KOPT-K1 (cell line): ENCODE results near the gene PDE2A.

Experiments
- H3K27ac ChIP-seq: fragments of 200-600 bp; sonication (generic); 2 replicates; pipeline ENCODE4 v1.5.1; 2016; ENCODE audit warnings: antibody characterized with exemption, mild to moderate bottlenecking, low read depth, low read length; ENCODE audit not compliant: poor library complexity, severe bottlenecking
- H3K36me3 ChIP-seq: fragments of 200-600 bp; sonication (generic); 2 replicates; pipeline ENCODE4 v1.5.1; 2017; ENCODE audit warnings: antibody characterized with exemption, mild to moderate bottlenecking, low read length, moderate library complexity; ENCODE audit not compliant: insufficient read depth
- H3K9me3 ChIP-seq: fragments of 200-600 bp; sonication (generic); 2 replicates; pipeline ENCODE4 v1.5.1; 2017; ENCODE audit warnings: antibody characterized with exemption, low read length, mild to moderate bottlenecking; ENCODE audit not compliant: insufficient read depth, poor library complexity, severe bottlenecking

The PDE2A gene

DNA sequence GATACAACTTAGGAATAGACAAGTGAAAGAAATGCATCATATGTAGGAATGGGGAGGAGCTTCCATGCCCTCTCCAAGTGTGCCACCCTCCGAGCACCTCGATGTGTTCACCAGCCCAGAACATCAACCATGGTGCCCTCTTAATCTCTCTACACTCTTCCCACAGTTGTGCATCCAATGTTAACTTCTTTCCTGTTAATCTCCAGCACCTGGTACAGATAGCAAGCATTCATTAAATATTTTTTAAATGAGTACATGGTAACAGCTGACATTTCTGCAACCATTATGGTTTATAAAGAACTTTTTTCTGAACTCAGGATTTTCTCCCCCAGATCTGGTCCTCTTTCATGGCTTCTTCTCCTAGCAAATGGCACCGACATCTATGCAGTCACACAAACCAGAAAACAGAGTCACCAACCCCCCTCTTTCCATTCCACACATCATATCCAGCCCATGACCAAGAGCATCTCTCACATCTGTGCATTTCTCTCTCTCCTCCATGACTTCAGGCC, 121.8 kb downstream of the PDE2A start:
- no peak overlapping the region for H3K27ac ChIP-seq
- H3K9me3 ChIP-seq = no peaks in the 10 kb centered on the region
- H3K36me3 ChIP-seq = no peaks in the 10 kb centered on the region

DNA sequence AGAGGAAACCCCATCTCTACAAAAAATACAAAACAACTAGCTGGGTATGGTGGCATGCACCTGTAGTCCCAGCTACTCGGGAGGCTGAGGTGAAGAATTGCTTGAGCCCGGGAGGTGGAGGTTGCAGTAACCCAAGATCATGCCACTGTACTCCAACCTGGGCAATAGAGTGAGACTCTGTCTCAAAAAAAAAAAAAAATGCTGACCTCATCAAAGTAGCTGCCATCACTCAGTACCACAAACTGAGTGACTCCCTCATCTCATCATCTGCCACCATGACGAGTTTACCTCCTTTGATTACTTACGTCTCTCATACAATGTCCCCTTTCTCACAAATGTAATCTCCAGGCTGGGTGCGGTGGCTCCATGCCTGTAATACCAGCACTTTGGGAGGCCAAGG, 122.7 kb downstream of the PDE2A start:
- no peaks in the 10 kb centered on the region for H3K9me3 ChIP-seq
- H3K27ac ChIP-seq = no peak overlapping the region
- no peaks in the 10 kb centered on the region for H3K36me3 ChIP-seq

DNA sequence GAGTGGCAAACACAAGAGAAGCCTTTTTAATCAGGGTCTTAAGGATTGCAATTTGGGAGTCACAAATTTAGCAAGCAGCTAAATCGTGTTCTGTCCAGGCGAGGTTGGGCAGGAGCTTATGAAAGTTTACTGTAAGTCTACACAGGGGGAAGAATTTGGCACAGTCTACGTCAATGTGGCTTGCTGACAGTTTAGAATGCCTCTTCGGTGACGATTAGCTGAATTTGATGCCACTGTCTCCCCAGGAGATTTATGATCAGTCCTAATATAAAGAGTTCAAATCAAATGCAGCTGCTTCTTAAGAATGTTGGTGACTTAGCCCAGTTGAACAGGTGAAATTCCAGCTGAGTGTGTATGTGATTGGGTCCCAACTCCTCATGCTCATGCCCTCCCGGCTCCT, 125.8 kb downstream of the PDE2A start:
- Histone ChIP-seq H3K9me3 (no peaks in the 10 kb centered on the region), H3K36me3 (no peaks in the 10 kb centered on the region), H3K27ac (no peak overlapping the region)

DNA sequence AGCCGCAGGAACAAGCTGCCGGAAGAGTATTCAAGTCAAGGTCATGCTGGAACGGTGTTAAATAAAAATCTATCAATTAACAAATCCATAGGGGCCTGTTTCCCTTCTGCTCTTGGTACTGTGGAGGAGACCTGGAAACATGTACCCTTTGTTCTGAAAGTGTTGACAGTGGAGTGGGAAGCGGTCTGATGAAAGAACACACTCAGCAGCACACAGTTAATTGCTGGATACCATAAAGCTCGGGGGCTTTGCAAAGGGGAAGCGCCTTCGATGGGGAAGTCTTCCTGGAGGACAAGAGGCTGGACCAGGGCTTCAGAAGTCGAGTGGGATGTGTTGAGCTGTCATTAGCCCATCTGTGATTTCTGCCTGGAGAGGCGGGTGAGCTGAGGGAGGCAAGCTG, 127.4 kb downstream of the PDE2A start:
- no peaks in the 10 kb centered on the region for H3K36me3 ChIP-seq
- no peaks in the 10 kb centered on the region for H3K9me3 ChIP-seq
- no peak overlapping the region for H3K27ac ChIP-seq

DNA sequence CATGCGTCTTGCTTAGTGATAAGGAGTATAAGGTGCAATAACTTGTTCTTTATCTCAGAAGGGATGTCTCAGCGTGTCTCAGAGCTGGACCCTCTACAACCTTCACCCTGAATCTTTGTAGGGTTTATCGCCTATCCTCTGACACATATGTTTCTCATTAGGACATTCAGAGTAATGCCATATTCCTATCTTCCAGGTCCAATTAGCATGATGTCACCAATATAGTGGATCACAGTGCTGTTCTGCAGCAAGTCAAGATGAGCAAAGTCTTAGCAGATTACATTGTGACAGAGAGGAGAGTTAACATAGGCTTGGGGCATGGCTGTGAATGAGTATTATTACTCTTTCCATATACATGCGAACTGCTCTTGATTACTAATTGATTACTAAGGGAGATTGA, 129.6 kb downstream of the PDE2A start:
- no peaks in the 10 kb centered on the region for H3K36me3 ChIP-seq
- H3K27ac ChIP-seq = no peak overlapping the region
- H3K9me3 ChIP-seq = no peaks in the 10 kb centered on the region

DNA sequence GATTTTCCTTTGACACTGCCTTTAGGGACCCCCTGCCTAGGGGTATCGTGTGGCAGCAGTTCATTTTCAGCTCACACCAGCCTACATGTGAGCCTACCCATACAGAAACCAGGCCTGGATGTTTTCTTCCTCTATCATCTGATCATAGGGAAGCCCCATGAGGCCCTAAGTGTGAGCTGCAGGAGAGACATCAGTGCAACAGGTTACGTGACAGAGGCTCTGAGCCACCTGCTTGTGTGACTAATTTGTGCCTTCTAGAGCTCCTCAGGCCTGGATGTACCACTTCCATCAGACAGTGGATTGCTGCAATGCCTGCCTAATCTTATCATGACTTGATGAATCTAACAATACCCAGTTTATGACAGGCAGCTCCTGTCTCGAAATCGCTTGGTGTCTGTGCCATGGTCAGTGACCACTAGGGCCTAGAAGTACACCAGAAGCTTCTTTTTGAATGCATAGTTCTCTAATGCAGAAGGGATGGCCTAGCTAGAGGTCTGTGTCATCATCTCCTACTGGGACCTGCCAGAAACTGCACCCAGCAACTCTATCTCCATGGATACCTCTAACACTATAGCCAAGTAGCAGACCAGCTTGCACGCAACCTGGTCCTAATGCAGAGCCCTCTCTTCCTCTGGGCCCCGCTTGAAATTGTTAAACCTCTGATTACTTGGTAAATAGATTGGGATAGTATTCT, 130.2 kb downstream of the PDE2A start:
- Histone ChIP-seq H3K36me3 (no peaks in the 10 kb centered on the region), H3K9me3 (no peaks in the 10 kb centered on the region), H3K27ac (no peak overlapping the region)

DNA sequence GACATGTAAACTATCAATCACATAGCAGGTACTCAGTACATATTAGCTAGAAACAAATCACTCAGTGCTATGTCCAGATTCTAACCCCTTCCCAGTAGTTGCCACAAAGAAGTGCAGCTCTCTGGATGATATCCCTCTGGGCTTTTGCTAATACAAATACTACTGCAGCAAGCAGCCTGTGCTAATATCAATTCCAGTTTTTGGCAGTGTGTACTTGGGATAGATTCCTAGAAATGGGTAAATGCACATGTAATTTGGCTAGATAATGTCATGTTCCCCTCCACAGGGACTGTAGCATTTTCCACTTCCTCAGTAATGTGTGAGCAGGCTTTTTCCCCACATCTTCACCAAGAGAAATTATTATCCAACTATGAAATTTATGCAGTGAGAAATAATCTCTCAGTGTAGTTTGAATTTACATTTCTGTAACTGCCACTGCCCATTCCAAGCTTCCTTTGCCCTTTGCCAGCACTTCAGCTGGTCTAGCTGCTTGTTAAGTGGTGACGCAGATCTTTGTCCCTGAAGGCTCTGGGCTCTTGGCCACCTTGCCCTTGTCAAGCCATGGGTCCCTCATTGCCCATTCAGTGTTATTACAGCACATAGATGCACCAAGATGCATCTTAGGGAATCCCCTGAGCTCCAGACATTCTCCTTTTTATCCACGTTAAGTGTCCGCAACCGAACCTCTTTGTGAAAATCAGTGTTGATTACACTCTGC, 132.8 kb downstream of the PDE2A start:
- Histone ChIP-seq H3K9me3 (no peaks in the 10 kb centered on the region), H3K27ac (no peak overlapping the region), H3K36me3 (no peaks in the 10 kb centered on the region)

DNA sequence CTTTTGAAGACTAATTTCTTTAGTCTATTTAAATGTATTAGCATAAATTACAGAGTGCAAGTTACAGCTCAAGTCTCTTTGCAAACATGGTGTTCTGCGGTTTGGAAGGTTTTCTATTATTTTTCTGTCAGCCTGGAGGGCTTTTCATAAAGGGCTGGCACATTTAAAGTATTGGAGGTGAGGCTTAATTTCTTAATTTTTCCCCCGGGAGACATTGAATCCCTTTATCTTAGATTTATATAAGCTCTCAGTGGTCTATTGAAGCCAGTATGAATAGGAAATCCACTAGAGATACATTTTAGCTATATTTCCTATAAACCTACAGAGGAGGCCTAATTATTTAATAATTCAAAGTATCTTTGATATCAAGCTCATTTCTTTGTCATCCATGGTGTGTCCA, 137.2 kb downstream of the PDE2A start:
- H3K36me3 ChIP-seq = no peaks in the 10 kb centered on the region
- H3K9me3 ChIP-seq = no peaks in the 10 kb centered on the region
- H3K27ac ChIP-seq = no peak overlapping the region

DNA sequence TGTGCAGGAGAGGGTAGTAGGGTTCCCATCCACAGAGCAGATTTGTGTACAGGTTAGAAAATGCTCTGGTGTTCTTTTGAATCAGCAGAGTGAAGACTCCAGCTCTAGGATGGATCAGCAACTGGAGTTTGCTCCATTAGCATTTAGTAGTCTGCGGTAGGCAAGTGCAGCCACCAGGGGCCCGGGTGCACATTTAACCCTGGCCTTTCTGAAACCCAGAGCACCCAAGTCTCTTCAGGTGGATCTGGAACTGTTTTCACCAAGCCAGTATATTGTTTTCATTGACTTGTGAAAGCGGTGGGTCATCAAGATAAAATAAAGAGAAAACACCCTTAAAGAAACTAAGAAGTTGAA, 139.1 kb downstream of the PDE2A start:
- Histone ChIP-seq H3K9me3 (no peaks in the 10 kb centered on the region), H3K36me3 (no peaks in the 10 kb centered on the region), H3K27ac (no peak overlapping the region)

DNA sequence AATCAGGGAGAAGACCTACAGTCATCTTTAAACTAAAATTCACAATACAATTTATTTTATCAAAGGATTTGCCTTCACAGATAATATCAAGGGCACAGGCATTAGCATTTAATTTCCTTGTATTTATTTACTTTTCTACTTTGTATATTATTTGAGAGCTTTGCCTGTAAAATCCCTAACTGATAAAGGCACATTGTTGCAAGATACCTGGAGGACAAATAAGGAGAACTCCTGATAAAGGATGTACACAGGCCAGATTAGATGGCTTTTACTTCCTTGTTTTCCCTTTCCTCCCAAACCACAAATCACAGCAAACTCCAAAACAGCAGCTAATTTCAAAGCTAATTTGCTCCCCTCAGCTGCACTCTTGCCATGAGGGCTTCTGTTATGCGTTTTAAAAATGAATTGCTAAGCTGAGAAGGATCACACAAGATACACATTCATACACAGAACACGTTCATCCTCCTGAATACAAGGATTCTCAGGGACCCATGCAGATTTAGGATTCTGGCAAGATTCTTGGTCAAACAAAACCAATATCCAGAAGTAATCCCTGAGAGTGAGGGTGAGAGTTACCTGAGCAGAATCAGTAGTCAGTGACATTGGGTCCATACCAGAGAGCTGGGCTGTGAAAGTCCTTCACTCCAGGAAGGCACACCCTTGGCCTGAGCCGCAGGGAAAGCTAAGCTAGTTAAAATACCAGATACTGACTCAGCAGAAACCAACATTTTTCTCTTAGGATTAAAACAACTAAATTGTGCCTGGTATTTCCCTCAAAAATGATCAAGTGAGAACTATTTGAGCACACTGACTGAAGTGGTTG, 139.6 kb downstream of the PDE2A start:
- Histone ChIP-seq H3K36me3 (no peaks in the 10 kb centered on the region), H3K27ac (no peak overlapping the region), H3K9me3 (no peaks in the 10 kb centered on the region)

DNA sequence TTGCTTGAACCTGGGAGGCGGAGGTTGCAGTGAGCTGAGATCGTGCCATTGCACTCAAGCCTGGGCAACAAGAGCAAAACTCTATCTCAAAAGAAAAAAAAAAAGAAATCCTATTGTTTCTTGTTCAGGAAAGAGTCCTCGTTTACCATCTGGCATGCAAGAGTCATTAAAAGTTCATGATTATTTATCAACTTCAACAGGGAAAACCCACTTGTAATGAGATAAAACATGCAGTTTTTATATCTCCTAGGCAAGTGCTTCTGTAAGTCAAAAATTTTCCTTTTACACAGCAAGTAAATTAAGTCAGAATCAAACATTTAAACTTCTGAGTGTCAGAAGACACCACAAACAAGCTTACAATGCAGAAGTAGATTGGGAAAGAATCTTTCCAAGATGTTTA, 145.2 kb downstream of the PDE2A start:
- Histone ChIP-seq H3K9me3 (no peaks in the 10 kb centered on the region), H3K36me3 (no peaks in the 10 kb centered on the region), H3K27ac (no peak overlapping the region)

DNA sequence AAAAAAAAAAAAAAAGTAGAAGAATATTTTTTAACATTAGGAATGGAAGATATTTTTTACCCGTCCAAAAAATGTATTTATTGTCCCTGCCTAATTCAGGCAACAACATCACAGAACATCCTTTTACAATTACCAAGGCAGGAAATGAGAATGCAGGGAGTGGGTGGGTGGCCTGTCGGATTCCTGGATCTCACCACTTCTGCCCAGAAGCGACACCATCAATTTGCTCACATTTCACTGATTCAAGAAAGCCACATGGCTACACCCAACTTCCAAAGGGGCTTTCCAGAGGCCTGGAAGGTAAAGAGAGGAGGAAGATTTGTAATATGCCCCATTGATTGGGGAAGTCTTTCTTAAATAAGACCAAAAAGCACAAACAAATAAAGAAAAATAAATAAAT, 146.1 kb downstream of the PDE2A start:
- Histone ChIP-seq H3K36me3 (no peaks in the 10 kb centered on the region), H3K9me3 (no peaks in the 10 kb centered on the region), H3K27ac (no peak overlapping the region)
